ENCODE data around the gene PADI4. TPM values are rescaled to one million over a fixed set of nuclear protein-coding genes. Genes with fewer than 3 reads are reported as not detected.

Gene PADI4
- total and polyA plus RNA-seq, 2 donors (not counting 3 experiments of a cell fraction or from before 2014, with no cell fraction given): not detected

DNA sequence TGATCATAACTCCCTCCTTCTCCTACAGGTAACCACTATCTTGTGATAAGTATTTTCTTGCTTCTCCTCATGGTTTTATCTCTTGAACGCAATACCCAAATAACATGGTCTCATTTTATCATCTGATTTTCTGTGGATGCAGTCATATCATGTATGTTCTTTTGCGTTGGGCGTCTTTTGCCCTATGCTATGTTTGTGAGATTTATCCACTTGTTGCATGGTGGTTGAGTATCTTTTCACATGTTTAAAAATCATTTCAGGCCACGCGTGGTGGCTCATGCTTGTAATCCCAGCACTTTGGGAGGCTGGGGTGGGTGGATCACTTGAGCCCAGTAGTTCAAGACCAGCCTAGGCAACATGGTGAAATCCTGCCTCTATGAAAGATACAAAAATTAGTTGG lies 43.5 kb upstream of the PADI4 start:
- no peaks in the 10 kb centered on the region for H3K9me3 ChIP-seq (replicated peaks; ENCODE audit: control insufficient read depth, insufficient read depth, low read length)
- ChIA-PET CTCF (no interaction called here), POLR2A (no interaction called here)

More for the DNA sequence above, 43.5 kb upstream of the PADI4 start:
- no peak for DNase-seq (ENCODE audit: low read depth, low spot score)
- Histone ChIP-seq H3K27ac (ENCODE audit: insufficient read depth, low read depth, low read length) (no peak overlapping the region), H4K20me1 (replicated peaks; ENCODE audit: control insufficient read depth, extremely low read depth, insufficient read depth, low read length) (no peaks in the 10 kb centered on the region), H3K4me2 (ENCODE audit: insufficient read depth, low read length) (no peak overlapping the region), H2AFZ (ENCODE audit: low read depth, low read length) (no peak overlapping the region), H3K9ac (replicated peaks; ENCODE audit: extremely low read depth, insufficient read depth, low read length) (no peak overlapping the region), H3K36me3 (ENCODE audit: control insufficient read depth in 2 of 2, extremely low read depth in 1 of 2, insufficient read depth in 2 of 2, low read length in 2 of 2) (no peaks in the 10 kb centered on the region), H3K27me3 (ENCODE audit: control insufficient read depth in 2 of 2, insufficient read depth in 2 of 2, low read length in 2 of 2) (peaks cover 3 to 8% of the 10 kb centered on the region in 2 experiments), H3K4me1 (ENCODE audit: control insufficient read depth, extremely low read depth, insufficient read depth, low read length) (no peaks in the 10 kb centered on the region), H3K9me1 (replicated peaks; ENCODE audit: control insufficient read depth, extremely low read depth, insufficient read depth, low read length) (no peaks in the 10 kb centered on the region), H3K4me3 (replicated peaks in 1 of 3; ENCODE audit: insufficient read depth in 1 of 3, low read depth in 1 of 3, low read length in 3 of 3) (no peak overlapping the region), H3K79me2 (ENCODE audit: control insufficient read depth, insufficient read depth, low read length) (no peaks in the 10 kb centered on the region)
- TF ChIP-seq FOS (IDR thresholded peaks at IDR 0.05; ENCODE audit: borderline replicate concordance, insufficient read depth, low read length): no peak
- no peak for TF ChIP-seq GATA2 (IDR thresholded peaks at IDR 0.05; ENCODE audit: insufficient read depth, insufficient read length, low read depth, low read length)
- TF ChIP-seq, protein P1, sequence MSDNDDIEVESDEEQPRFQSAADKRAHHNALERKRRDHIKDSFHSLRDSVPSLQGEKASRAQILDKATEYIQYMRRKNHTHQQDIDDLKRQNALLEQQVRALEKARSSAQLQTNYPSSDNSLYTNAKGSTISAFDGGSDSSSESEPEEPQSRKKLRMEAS (IDR thresholded peaks at IDR 0.05; ENCODE audit: insufficient read depth, insufficient read length): no peak
- no peak for TF ChIP-seq MYC (IDR thresholded peaks at IDR 0.05; ENCODE audit: low read depth, low read length)
- no peak for TF ChIP-seq POLR2AphosphoS5 (IDR thresholded peaks at IDR 0.05; ENCODE audit: insufficient read depth, low read depth, low read length)
- no peak for TF ChIP-seq EZH2 (IDR thresholded peaks at IDR 0.05; ENCODE audit: borderline replicate concordance, low read depth, low read length, severe bottlenecking)
- no peak for TF ChIP-seq POLR2A (IDR thresholded peaks at IDR 0.05; ENCODE audit: low read depth, low read length)
- TF ChIP-seq, protein P2, sequence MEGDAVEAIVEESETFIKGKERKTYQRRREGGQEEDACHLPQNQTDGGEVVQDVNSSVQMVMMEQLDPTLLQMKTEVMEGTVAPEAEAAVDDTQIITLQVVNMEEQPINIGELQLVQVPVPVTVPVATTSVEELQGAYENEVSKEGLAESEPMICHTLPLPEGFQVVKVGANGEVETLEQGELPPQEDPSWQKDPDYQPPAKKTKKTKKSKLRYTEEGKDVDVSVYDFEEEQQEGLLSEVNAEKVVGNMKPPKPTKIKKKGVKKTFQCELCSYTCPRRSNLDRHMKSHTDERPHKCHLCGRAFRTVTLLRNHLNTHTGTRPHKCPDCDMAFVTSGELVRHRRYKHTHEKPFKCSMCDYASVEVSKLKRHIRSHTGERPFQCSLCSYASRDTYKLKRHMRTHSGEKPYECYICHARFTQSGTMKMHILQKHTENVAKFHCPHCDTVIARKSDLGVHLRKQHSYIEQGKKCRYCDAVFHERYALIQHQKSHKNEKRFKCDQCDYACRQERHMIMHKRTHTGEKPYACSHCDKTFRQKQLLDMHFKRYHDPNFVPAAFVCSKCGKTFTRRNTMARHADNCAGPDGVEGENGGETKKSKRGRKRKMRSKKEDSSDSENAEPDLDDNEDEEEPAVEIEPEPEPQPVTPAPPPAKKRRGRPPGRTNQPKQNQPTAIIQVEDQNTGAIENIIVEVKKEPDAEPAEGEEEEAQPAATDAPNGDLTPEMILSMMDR (IDR thresholded peaks at IDR 0.05; ENCODE audit: extremely low read depth in 1 of 2, insufficient read depth in 1 of 2, low read depth in 1 of 2, low read length in 2 of 2): no peak
- TF ChIP-seq JUN (IDR thresholded peaks at IDR 0.05; ENCODE audit: borderline replicate concordance, insufficient read depth, insufficient read length, low read depth): no peak
- FAIRE-seq: no peak
- BruUV-seq (replicated peaks): no TSS peak
- intact Hi-C loops (cut with micrococcal nuclease) (no loop called here), dilution Hi-C loops (cut with MboI; ENCODE audit: extremely low pct_ligation_motif_present, low sequenced_read_pairs) (no loop called here)
